Breast epithelium (tissue), 3 donors: Measurements from ENCODE around the gene LCP1.

Source experiments
- CTCF ChIP-seq, 3 donors: fragments of 450-650 bp; IDR thresholded peaks; one replicate each; pipeline ENCODE4 v1.5.1; 2016 to 2017; ENCODE audit warnings: antibody characterized with exemption in 3 of 3, mild to moderate bottlenecking in 3 of 3, moderate library complexity in 3 of 3
- POLR2A ChIP-seq: fragments of 450-650 bp; IDR thresholded peaks from one replicate; pipeline ENCODE4 v1.6.1; 2016; ENCODE audit warnings: antibody characterized with exemption, mild to moderate bottlenecking, moderate library complexity
- POLR2AphosphoS5 ChIP-seq, 3 donors: sonication (generic); formaldehyde crosslinking; IDR thresholded peaks; one replicate each; pipeline ENCODE4 v1.6.1; 2017; ENCODE audit warnings: antibody characterized with exemption in 3 of 3

DNA sequence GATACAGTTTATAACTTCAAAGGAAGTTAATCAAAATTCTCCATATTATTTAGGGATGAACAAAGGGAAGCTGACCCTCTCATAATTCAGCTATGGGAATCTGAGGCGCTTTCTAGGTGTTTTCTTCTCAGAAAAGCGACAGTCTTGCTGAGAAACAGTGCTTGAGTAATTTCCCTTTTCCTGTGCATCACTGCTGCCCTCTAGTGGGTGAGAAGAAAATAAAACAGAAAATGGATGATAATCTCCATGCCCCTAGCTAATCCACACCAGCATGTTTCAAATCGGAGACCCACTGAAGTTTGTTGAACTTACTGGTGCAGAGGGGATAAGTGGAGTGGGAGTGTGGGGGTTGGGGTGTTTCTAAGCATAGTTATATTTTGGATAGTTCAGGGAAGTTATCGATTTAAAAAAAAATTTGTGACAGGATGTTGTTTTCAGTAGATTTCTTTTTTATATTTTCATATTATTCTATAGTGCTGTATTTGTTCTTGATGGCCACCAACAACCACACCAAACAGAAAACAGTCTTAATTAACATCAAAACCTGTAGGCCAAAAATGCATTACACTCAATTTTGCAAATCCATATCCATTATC is 21.4 kb downstream of the LCP1 start:
- peak; percentile 52 to 79 (median 69) for TF ChIP-seq CTCF (IDR thresholded peaks at IDR 0.05)
- TF ChIP-seq POLR2AphosphoS5 (IDR thresholded peaks at IDR 0.05), result no peak
- no peak for TF ChIP-seq POLR2A
